ENCODE measurements around the gene FBXL7. TPM values are rescaled to one million over a fixed set of nuclear protein-coding genes. Genes with fewer than 3 reads are reported as not detected.

The FBXL7 gene
- total and polyA plus RNA-seq, 2 donors (not counting 1 experiment from before 2014, with no cell fraction given) = not detected

- no peak overlapping the region for H3K27ac ChIP-seq (ENCODE audit: low read length in 2 of 2)
- no peak overlapping the region for H3K9ac ChIP-seq (ENCODE audit: low read length)
- ATAC-seq (ENCODE audit: low read depth) = no peak
- TF ChIP-seq CTCF (IDR thresholded peaks at IDR 0.05) (no peak), EZH2 (IDR thresholded peaks at IDR 0.05; ENCODE audit: borderline replicate concordance, insufficient read depth, low read depth, low read length, poor library complexity, severe bottlenecking) (no peak)
- Mint-ChIP-seq H3K4me3 (no peak overlapping the region), H3K27ac (no peak overlapping the region), H3K4me1 (no peaks in the 10 kb centered on the region), H3K27me3 (no peaks in the 10 kb centered on the region), H3K9me3 (ENCODE audit: insufficient read depth) (no peaks in the 10 kb centered on the region)
- WGBS (ENCODE audit: insufficient coverage) = no CpG with 5 or more reads among the region's 2 CpGs
- no peaks in the 10 kb centered on the region for H3K4me1 ChIP-seq (ENCODE audit: control insufficient read depth in 2 of 2, insufficient read depth in 2 of 2, low read length in 2 of 2)
- H4K20me1 ChIP-seq (ENCODE audit: control insufficient read depth, insufficient read depth, low read length, poor library complexity, severe bottlenecking) = no peaks in the 10 kb centered on the region
- ChIA-PET CTCF (no interaction called here), POLR2A (no interaction called here)
- H2AFZ ChIP-seq (ENCODE audit: insufficient read depth, low read depth, low read length, poor library complexity, severe bottlenecking) = no peak overlapping the region
- no peak overlapping the region for H3K4me3 ChIP-seq (ENCODE audit: control extremely low read depth in 1 of 5, extremely low read depth in 1 of 5, insufficient read depth in 1 of 5, low read depth in 2 of 5, low read length in 4 of 5)
- intact Hi-C loops (cut with micrococcal nuclease) = no loop called here
- no peaks in the 10 kb centered on the region for H3K36me3 ChIP-seq (replicated peaks in 1 of 2; ENCODE audit: control extremely low read depth in 1 of 2, control insufficient read depth in 1 of 2, extremely low read depth in 1 of 2, insufficient read depth in 2 of 2, low read length in 1 of 2)
- H3K4me2 ChIP-seq (replicated peaks; ENCODE audit: low read depth, low read length, poor library complexity, severe bottlenecking) = no peak overlapping the region
- no peak for DNase-seq
- H3K79me2 ChIP-seq (ENCODE audit: control insufficient read depth, insufficient read depth, low read length) = no peaks in the 10 kb centered on the region
- H3K9me3 ChIP-seq (ENCODE audit: control extremely low read depth in 1 of 3, control insufficient read depth in 2 of 3, insufficient read depth in 1 of 3, low read length in 2 of 3) = no peaks in the 10 kb centered on the region
- no peaks in the 10 kb centered on the region for H3K27me3 ChIP-seq (replicated peaks in 1 of 4; ENCODE audit: control extremely low read depth in 1 of 4, control insufficient read depth in 3 of 4, insufficient read depth in 4 of 4, low read length in 3 of 4)
Observed at GRCh38 chr5:15711892-15712291, 211.9 kb downstream of the FBXL7 start.

GRCh38 chr5:15715535-15715934 is 215.6 kb downstream of the FBXL7 start:
- H3K27ac ChIP-seq (ENCODE audit: low read length in 2 of 2) = no peak overlapping the region
- WGBS (ENCODE audit: insufficient coverage) = 100% methylated on average over 1 of the region's 2 CpGs
- DNase-seq (no peak), ATAC-seq (ENCODE audit: low read depth) (no peak)
- no peaks in the 10 kb centered on the region for H4K20me1 ChIP-seq (ENCODE audit: control insufficient read depth, insufficient read depth, low read length, poor library complexity, severe bottlenecking)
- TF ChIP-seq EZH2 (IDR thresholded peaks at IDR 0.05; ENCODE audit: borderline replicate concordance, insufficient read depth, low read depth, low read length, poor library complexity, severe bottlenecking) = no peak
- TF ChIP-seq CTCF (IDR thresholded peaks at IDR 0.05) = no peak
- no peaks in the 10 kb centered on the region for H3K79me2 ChIP-seq (ENCODE audit: control insufficient read depth, insufficient read depth, low read length)
- H3K4me3 ChIP-seq (ENCODE audit: control extremely low read depth in 1 of 5, extremely low read depth in 1 of 5, insufficient read depth in 1 of 5, low read depth in 2 of 5, low read length in 4 of 5) = no peak overlapping the region
- no peaks in the 10 kb centered on the region for H3K36me3 ChIP-seq (replicated peaks in 1 of 2; ENCODE audit: control extremely low read depth in 1 of 2, control insufficient read depth in 1 of 2, extremely low read depth in 1 of 2, insufficient read depth in 2 of 2, low read length in 1 of 2)
- no peaks in the 10 kb centered on the region for H3K4me1 ChIP-seq (ENCODE audit: control insufficient read depth in 2 of 2, insufficient read depth in 2 of 2, low read length in 2 of 2)
- H3K9ac ChIP-seq (ENCODE audit: low read length) = no peak overlapping the region
- intact Hi-C loops (cut with micrococcal nuclease) = no loop called here
- ChIA-PET CTCF (no interaction called here), POLR2A (no interaction called here)
- Mint-ChIP-seq H3K4me3 (no peak overlapping the region), H3K27me3 (no peaks in the 10 kb centered on the region), H3K9me3 (ENCODE audit: insufficient read depth) (peaks cover 2% of the 10 kb centered on the region), H3K27ac (no peak overlapping the region), H3K4me1 (no peaks in the 10 kb centered on the region)
- H3K4me2 ChIP-seq (replicated peaks; ENCODE audit: low read depth, low read length, poor library complexity, severe bottlenecking) = no peak overlapping the region
- H3K27me3 ChIP-seq (replicated peaks in 1 of 4; ENCODE audit: control extremely low read depth in 1 of 4, control insufficient read depth in 3 of 4, insufficient read depth in 4 of 4, low read length in 3 of 4) = no peaks in the 10 kb centered on the region
- H2AFZ ChIP-seq (ENCODE audit: insufficient read depth, low read depth, low read length, poor library complexity, severe bottlenecking) = no peak overlapping the region
- no peaks in the 10 kb centered on the region for H3K9me3 ChIP-seq (ENCODE audit: control extremely low read depth in 1 of 3, control insufficient read depth in 2 of 3, insufficient read depth in 1 of 3, low read length in 2 of 3)

Data from B cell (primary cell).